HEK293 (cell line): Measurements from ENCODE around the gene PDE4D.

ENCODE experiments used
- ATF2 ChIP-seq: fragments of 450-650 bp; formaldehyde crosslinking; IDR thresholded peaks from 2 replicates; pipeline ENCODE4 v1.5.1; 2016; ENCODE audit warnings: missing biosample characterization, missing genetic modification characterization, low read depth
- GFI1B ChIP-seq: fragments of 450-650 bp; formaldehyde crosslinking; IDR thresholded peaks from 2 replicates; pipeline ENCODE4 v1.5.1; 2016; ENCODE audit warnings: missing biosample characterization, missing genetic modification characterization
- GLI2 ChIP-seq: fragments of 450-650 bp; formaldehyde crosslinking; IDR thresholded peaks from 2 replicates; pipeline ENCODE4; 2017; ENCODE audit warnings: missing biosample characterization, missing genetic modification characterization, low read depth, borderline replicate concordance
- HIC1 ChIP-seq: fragments of 450-650 bp; formaldehyde crosslinking; IDR thresholded peaks from 2 replicates; pipeline ENCODE4 v1.5.1; 2016; ENCODE audit warnings: missing biosample characterization, missing genetic modification characterization
- IKZF3 ChIP-seq: fragments of 450-650 bp; IDR thresholded peaks from 2 replicates; pipeline ENCODE4 v1.5.0; 2018; ENCODE audit warnings: missing biosample characterization, mild to moderate bottlenecking, missing genetic modification characterization, moderate library complexity
- KLF1 ChIP-seq: fragments of 450-650 bp; formaldehyde crosslinking; IDR thresholded peaks from 2 replicates; pipeline ENCODE4 v1.5.1; 2016; ENCODE audit warnings: missing biosample characterization, missing genetic modification characterization
- KLF16 ChIP-seq: fragments of 450-650 bp; formaldehyde crosslinking; IDR thresholded peaks from 2 replicates; pipeline ENCODE4 v1.5.1; 2017; ENCODE audit warnings: missing biosample characterization, missing genetic modification characterization
- PRDM10 ChIP-seq: fragments of 450-650 bp; formaldehyde crosslinking; IDR thresholded peaks from 2 replicates; pipeline ENCODE4 v1.5.1; 2016; ENCODE audit warnings: missing biosample characterization, missing genetic modification characterization
- TSHZ1 ChIP-seq: fragments of 450-650 bp; formaldehyde crosslinking; IDR thresholded peaks from 2 replicates; pipeline ENCODE4 v1.5.1; 2016; ENCODE audit warnings: missing biosample characterization, missing genetic modification characterization, borderline replicate concordance
- YY1 ChIP-seq: fragments of 450-650 bp; formaldehyde crosslinking; IDR thresholded peaks from 2 replicates; pipeline ENCODE4 v1.5.1; 2018; ENCODE audit warnings: missing biosample characterization, missing genetic modification characterization
- ZBTB1 ChIP-seq: fragments of 450-650 bp; formaldehyde crosslinking; IDR thresholded peaks from 2 replicates; pipeline ENCODE4 v1.5.1; 2016; ENCODE audit warnings: missing biosample characterization, missing genetic modification characterization
- ZBTB44 ChIP-seq: fragments of 450-650 bp; IDR thresholded peaks from 2 replicates; pipeline ENCODE4 v1.5.1; 2018; ENCODE audit warnings: missing biosample characterization, mild to moderate bottlenecking, missing genetic modification characterization
- ZNF121 ChIP-seq: fragments of 450-650 bp; formaldehyde crosslinking; IDR thresholded peaks from 2 replicates; pipeline ENCODE4 v1.5.1; 2016; ENCODE audit warnings: missing biosample characterization, missing genetic modification characterization
- ZNF394 ChIP-seq: fragments of 450-650 bp; formaldehyde crosslinking; IDR thresholded peaks from 2 replicates; pipeline ENCODE4 v1.5.1; 2016; ENCODE audit warnings: missing biosample characterization, missing genetic modification characterization, mild to moderate bottlenecking, moderate library complexity, borderline replicate concordance
- ZNF449 ChIP-seq: fragments of 450-650 bp; formaldehyde crosslinking; IDR thresholded peaks from 2 replicates; pipeline ENCODE4 v1.5.1; 2017; ENCODE audit warnings: missing biosample characterization, mild to moderate bottlenecking, missing genetic modification characterization, moderate library complexity
- ZNF658 ChIP-seq: fragments of 450-650 bp; formaldehyde crosslinking; IDR thresholded peaks from 2 replicates; pipeline ENCODE4; 2016; ENCODE audit warnings: missing biosample characterization, missing genetic modification characterization
- ZNF677 ChIP-seq: fragments of 450-650 bp; IDR thresholded peaks from 2 replicates; pipeline ENCODE4 v1.5.0; 2018; ENCODE audit warnings: missing biosample characterization, mild to moderate bottlenecking, missing genetic modification characterization, moderate library complexity
- ZNF692 ChIP-seq: fragments of 450-650 bp; formaldehyde crosslinking; IDR thresholded peaks from 2 replicates; pipeline ENCODE4 v1.5.1; 2016; ENCODE audit warnings: missing biosample characterization, missing genetic modification characterization
- ZNF76 ChIP-seq: fragments of 450-650 bp; formaldehyde crosslinking; IDR thresholded peaks from 2 replicates; pipeline ENCODE4; 2016; ENCODE audit warnings: low read depth, missing biosample characterization, missing genetic modification characterization, borderline replicate concordance
- ZNF791 ChIP-seq: fragments of 450-650 bp; formaldehyde crosslinking; IDR thresholded peaks from 2 replicates; pipeline ENCODE4 v1.5.1; 2016; ENCODE audit warnings: missing biosample characterization, missing genetic modification characterization

Gene PDE4D

GRCh38 chr5:59133764-59134261 is 759.7 kb downstream of the PDE4D start (continued):
- TF ChIP-seq ZNF791 (tag by site-specific recombination) = no peak
- TF ChIP-seq GFI1B (tag by site-specific recombination) = no peak
- TF ChIP-seq KLF1 (tag by site-specific recombination) = no peak
- no peak for TF ChIP-seq ZNF76
- TF ChIP-seq YY1 (tag by site-specific recombination) = no peak
- no peak for TF ChIP-seq ZNF121 (tag by site-specific recombination)
- peak; percentile 72; the same call in 1 of the 2 replicates for TF ChIP-seq ATF2 (tag by site-specific recombination)
- TF ChIP-seq ZNF677 (tag by site-specific recombination) = no peak
- no peak for TF ChIP-seq ZNF394 (tag by site-specific recombination)
- no peak for TF ChIP-seq ZNF692 (tag by site-specific recombination)
- no peak for TF ChIP-seq ZBTB1 (tag by site-specific recombination)
- peak; percentile 49; the same call in 1 of the 2 replicates for TF ChIP-seq TSHZ1 (tag by site-specific recombination)
- TF ChIP-seq ZNF449 (tag by site-specific recombination) = no peak
- peak; percentile 54 for TF ChIP-seq PRDM10 (tag by site-specific recombination)
- TF ChIP-seq ZNF658 (tag by site-specific recombination) = no peak
- TF ChIP-seq KLF16 (tag by site-specific recombination) = no peak
- TF ChIP-seq HIC1 (tag by site-specific recombination) = 0 out of 2 replicates have a peak, but pooled peaks have one; percentile 9
- peak; percentile 71 for TF ChIP-seq IKZF3 (tag by site-specific recombination)
- no peak for TF ChIP-seq ZBTB44 (tag by site-specific recombination)
- TF ChIP-seq GLI2 = no peak
